NCI-H510A (cell line): ENCODE data around the gene OR51M1.
"Not testable (repeated sequence)": the region's sequence is repeated elsewhere in the genome, so short reads cannot be mapped to it uniquely, and the experiment has no call there.

Experiments used
- DNase-seq: peaks from one replicate; lab custom pipeline; 2025; lab: John Stamatoyannopoulos, UW

OR51M1 gene, protein sequence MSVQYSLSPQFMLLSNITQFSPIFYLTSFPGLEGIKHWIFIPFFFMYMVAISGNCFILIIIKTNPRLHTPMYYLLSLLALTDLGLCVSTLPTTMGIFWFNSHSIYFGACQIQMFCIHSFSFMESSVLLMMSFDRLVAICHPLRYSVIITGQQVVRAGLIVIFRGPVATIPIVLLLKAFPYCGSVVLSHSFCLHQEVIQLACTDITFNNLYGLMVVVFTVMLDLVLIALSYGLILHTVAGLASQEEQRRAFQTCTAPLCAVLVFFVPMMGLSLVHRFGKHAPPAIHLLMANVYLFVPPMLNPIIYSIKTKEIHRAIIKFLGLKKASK

DNA sequence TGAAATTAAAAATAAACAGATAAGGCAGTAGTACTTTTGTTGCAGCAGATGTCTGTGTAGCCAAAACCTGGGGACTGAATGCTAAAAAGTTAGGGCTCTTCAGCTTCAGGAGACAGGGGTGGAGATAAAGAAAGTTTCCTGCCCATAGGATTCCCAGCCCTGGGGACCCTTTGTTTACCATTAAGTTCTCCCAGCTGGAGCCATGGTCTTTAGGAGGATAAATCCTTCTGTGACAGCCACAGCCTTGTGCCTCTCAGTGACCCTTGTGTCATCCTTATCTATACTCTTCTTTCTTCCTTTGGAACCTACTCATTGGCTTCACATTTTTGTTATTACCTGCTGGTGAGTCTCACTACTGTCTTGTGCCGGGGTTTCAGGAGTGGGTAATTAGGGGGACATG is at the start of gene OR51M1:
TSS of gene OR51M1 (plus strand) at position 237 of the 400 bp plus-strand sequence. CDS start 5,587 bp downstream, outside the sequence.
- DNase-seq: no peak

DNA sequence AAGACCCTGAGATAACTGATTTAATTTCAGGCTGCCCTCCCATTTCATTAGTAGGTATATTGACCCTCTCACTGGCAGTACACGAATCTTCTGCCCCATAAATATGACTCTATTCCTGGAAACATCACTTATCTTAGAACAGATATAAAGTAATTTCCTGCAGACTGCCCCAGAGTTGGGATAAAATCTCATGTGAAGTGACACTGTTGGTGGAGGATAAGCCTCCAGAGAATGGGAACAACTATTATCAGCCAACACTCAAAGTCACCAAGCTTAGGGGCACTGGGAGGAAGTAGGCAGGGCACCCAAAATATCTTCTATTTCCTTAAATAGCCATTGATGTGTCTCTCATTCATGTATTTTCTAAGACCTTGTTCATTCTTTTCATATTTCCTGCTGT is 48.4 kb upstream of the OR51M1 start:
- DNase-seq: no peak

DNA sequence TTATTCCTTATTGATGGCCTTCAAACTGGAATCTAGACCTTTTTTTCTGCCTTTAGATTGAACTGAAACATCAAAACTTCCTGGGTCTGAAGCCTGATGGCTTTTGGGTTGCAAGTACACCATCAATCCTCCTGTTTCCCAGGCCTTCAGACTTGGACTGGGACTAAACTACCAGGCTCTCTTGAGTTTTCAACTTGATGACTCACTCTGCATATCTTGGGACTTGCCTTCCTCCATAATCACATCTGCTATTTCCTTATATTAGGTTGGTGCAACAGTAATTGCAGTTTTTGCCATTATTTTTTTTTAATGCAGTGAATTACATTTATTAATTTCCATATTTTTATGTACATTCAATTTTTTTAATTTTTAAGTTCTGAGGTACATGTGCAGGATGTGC is 47.3 kb upstream of the OR51M1 start:
- no peak for DNase-seq

- not testable (repeated sequence) for DNase-seq
Measured at GRCh38 chr11:5337253-5337652, 46.4 kb upstream of the OR51M1 start.

- DNase-seq: no peak
Measured at GRCh38 chr11:5339771-5340322, 43.8 kb upstream of the OR51M1 start.

DNA sequence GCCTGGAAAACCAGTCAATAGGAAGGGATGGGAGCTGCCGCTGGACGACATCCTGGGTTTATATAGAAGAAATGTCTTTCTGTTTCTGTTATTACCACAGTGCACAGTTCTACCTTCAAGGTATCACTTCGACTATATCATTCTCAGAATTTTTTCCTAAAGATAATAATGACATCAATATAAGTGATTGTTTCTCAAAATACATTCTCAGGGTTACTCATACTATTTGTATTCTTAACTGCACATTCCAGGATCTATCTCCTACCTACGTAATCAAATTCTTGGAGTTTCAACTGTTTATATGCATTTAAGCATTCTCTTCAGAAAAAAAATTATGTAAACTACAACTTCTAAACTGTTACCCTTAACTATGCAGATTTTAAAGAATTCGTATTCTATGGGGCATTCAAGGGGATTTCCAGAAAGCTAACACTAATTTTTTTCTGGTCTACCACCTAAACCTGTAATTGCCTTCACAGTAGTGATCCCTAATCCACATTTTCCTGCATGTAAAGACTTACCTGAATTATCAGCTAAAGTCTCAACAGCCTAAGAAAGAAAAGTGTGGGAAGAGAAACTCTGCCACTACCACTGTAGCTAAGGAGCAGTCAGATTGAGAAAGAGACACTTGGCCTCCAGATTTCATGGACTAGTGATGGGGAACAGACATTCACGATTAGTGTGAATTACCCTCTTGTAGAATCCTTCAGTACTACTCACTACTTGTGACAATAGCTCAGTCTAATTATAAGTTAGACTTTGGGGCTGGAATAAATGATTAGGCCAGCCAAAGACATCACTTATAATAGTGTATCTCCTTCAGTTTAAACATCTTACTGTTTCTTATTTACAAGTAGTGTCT is 39.9 kb upstream of the OR51M1 start, which contains the start of gene OR51B5:
TSS of gene OR51B5 (minus strand) at position 51 of the 862 bp plus-strand sequence. CDS start at position 51, 0 bp downstream.
- no peak for DNase-seq

DNA sequence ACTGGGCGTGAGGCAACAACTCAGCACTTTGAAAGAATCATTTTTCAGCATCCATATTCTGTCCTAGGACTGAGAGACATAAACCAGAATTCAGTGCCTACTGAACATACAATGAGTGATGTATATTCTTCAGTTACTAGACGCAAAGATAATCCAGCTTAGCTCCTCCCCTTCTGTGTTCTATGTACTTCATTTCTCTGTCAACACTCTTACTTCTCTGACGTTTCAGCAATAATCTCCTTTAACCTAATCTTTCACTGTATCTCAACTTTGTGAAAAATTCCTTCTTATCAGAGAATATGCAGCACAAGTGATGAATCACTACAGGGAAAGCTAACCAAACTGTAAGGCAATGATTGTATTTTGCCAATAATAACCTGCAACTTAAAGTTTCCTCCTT is 37.8 kb upstream of the OR51M1 start:
- no peak for DNase-seq

- no peak for DNase-seq
Measured at GRCh38 chr11:5348551-5349194, 34.9 kb upstream of the OR51M1 start.

DNA sequence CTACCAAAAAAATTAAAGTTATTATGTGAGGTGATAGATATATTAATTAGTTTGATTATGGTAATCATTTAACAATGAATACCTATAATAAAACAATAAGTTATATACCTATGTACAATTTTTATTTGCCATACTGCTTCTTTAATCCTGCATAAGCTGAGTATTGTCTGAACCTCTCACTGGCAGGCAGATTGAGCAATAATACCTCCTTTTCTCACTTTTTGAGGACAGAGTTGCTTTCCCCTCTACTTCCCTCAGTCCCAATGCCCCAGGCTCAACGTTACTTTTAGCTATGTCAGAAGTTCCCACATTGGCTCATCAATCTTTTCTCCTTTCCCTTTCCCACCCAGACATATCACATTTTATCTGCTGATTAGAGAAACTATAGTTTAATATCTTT is 34.1 kb upstream of the OR51M1 start:
- no peak for DNase-seq

GRCh38 chr11:5351208-5351607 is 32.4 kb upstream of the OR51M1 start, which contains the start of gene OR51B6:
Gene OR51B6, plus strand, starts transcription at chr11:5351508. Its CDS starts 0 bp downstream, at chr11:5351508.
- DNase-seq: no peak

DNA sequence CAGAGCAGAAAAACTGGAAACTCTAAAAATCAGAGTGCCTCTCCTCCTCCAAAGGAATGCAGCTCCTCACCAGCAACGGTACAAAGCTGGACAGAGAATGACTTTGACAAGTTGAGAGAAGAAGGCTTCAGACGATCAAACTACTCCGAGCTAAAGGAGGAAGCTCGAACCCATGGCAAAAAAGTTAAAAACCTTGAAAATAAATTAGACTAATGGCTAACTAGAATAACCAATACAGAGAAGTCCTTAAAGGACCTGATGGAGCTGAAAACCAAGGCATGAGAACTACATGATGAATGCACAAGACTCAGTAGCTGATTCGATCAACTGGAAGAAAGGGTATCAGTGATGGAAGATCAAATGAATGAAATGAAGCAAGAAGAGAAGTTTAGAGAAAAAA is 27.6 kb upstream of the OR51M1 start:
- not testable (repeated sequence) for DNase-seq

GRCh38 chr11:5362017-5362625 is 21.5 kb upstream of the OR51M1 start:
- no peak for DNase-seq

- DNase-seq: no peak
Measured at GRCh38 chr11:5363679-5364078, 19.9 kb upstream of the OR51M1 start.

- DNase-seq: no peak
Measured at GRCh38 chr11:5364214-5364613, 19.4 kb upstream of the OR51M1 start.

GRCh38 chr11:5366365-5366764 is 17.2 kb upstream of the OR51M1 start:
- not testable (repeated sequence) for DNase-seq

- DNase-seq: no peak
Measured at GRCh38 chr11:5366856-5367255, 16.8 kb upstream of the OR51M1 start.

GRCh38 chr11:5367448-5368074 is 16.1 kb upstream of the OR51M1 start:
- no peak for DNase-seq

DNA sequence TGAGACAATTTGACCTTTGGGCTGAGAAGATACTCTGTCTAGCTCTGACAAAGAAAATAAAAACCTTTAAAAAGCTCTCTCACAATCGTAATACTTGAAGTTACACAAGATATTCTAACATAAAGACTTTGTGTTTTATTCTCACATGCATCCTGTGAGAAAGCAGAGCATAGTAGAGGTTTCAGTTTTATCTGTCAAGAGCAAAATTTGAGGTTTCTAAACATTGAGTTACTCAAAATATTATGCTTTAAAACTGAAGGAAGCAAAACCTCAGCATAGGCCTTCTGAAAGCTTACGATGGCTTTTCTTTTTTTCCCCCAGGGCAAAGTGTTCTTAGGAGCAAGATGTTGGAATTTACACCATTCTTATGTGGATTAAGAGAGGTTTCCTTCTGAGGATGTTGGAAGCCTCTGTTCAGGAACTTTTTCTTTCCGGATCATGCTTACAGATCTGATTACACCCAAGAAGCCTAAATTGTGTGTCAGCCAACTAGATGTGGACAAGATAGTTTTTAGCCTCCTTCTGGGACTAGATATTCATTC is 15.0 kb upstream of the OR51M1 start:
- DNase-seq: no peak

DNA sequence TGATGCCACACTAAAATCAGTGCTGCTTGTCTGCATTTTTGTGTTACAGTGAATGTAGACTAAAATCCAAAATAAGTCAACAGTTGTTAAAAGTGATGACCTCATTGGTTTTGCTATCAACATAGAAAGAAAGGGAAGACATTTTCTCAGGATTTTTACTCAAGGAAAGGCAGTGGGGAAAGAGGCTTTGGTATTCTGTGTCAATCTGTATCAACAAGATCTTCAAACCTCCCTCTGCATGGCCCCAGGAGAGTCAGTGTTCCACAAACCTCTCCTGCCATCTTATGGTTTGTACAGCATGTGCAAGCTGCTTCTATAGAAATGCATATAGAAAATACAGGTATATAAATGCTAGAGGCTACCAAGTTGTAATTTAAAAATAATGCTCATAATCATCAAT is 13.8 kb upstream of the OR51M1 start:
- no peak for DNase-seq

DNA sequence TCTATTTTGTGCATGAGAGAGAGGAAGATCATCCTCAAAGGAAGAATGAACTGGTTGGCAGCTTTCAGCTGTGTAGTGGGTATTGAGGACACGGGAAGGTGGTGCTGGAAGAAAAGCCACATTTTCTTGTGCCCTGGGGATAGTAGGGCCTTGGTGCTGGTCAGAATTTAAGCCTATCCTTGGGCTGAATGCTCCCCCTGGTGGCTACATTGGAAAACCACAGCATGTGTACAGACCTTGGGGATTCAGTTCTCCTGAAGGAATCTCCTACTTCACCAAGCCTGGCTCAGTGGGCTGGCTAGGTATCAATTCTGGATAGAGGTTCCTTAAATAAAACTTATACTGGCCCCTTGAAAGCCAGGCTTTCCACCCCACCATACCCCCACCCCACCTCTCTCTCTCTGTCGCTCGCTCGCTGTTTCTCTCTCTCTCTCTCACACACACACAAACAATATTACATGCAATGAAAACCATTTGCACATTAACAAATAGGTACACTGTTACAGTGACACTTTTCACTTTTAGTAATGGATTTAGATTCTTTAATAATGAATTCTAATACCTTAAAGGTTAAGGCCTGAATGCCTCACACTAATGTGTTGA is 2.8 kb upstream of the OR51M1 start:
- peak; percentile 5 for DNase-seq

DNA sequence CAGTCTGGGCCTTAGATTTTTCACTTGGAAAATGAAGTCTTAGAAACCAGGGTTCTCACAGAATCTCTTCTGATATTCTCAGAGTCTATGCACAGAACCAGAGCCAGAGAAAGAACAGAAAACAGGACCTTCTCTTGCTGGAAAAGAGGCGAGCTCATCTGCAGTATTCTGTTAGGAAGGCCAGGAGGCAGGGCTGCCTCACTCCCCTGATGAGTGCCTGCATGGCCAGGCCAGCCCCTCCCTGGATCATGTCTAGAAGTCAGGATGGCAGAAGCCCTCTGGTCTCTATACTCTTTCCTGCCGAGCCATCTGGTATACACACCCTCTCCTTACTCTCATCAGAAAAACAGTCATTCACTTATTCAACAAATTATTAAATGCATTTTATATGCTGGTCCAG is 723 bp downstream of the OR51M1 start:
- no peak for DNase-seq
